Stimulated activated CD8-positive, alpha-beta memory T cell treated with anti-CD3 and anti-CD28 coated beads, Interleukin-4, amount 100 ng/mL, for 1 hour (primary cell): ENCODE data around the gene NDUFAF8.

Experiments
- DNase-seq, 2 donors: peaks; one replicate each; pipeline ENCODE4 v3.0.0-alpha.2; 2020; ENCODE audit warnings: low read depth in 2 of 2, low spot score in 1 of 2

Gene NDUFAF8, protein sequence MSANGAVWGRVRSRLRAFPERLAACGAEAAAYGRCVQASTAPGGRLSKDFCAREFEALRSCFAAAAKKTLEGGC

DNA sequence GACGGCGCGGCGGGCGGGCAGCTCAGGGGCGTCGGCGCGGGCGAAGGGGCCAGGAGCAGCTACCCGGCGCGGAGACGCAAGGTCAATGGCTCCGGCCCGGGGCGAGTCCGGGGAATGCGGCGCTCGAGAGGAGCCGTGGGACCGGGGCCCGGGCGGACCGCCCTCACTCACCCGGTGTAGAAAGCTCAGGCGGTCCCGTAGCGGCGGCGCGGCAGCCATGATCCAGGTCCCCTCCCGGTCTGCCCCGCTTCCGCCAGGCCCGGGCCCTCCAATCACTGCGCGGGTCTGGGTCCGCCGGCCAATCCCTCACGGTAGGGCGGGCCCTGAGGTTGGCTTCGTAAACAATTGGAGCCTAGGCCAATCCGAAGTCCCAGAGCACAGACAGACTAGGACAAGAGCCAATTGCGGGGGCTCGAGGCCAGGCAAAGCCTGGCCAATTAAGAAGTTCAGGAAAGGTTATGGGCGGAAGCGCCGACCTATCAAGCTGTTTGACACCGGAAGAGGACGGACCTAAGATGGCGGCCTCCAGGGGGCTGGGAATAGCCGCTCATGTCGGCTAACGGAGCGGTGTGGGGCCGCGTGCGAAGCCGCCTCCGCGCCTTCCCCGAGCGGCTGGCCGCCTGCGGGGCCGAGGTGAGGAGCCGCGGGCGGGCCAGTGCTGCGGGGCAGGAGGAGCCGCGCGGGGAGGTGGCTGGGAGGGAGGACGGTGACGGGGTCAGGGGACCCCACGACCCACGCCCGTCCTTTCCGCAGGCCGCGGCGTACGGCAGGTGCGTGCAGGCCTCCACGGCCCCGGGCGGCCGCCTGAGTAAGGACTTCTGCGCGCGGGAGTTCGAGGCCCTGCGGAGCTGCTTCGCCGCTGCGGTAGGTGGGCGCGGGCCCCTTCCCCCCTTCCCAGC lies at the start of gene NDUFAF8, which contains the start of gene TEPSIN:
TSS of gene NDUFAF8 (plus strand) at position 504 of the 899 bp plus-strand sequence. CDS start at position 550, 46 bp downstream.
TSS of gene TEPSIN (minus strand) at position 241 of the 899 bp plus-strand sequence. CDS start at position 219, 22 bp downstream.
- peak; percentile 87 to 89 for DNase-seq

DNA sequence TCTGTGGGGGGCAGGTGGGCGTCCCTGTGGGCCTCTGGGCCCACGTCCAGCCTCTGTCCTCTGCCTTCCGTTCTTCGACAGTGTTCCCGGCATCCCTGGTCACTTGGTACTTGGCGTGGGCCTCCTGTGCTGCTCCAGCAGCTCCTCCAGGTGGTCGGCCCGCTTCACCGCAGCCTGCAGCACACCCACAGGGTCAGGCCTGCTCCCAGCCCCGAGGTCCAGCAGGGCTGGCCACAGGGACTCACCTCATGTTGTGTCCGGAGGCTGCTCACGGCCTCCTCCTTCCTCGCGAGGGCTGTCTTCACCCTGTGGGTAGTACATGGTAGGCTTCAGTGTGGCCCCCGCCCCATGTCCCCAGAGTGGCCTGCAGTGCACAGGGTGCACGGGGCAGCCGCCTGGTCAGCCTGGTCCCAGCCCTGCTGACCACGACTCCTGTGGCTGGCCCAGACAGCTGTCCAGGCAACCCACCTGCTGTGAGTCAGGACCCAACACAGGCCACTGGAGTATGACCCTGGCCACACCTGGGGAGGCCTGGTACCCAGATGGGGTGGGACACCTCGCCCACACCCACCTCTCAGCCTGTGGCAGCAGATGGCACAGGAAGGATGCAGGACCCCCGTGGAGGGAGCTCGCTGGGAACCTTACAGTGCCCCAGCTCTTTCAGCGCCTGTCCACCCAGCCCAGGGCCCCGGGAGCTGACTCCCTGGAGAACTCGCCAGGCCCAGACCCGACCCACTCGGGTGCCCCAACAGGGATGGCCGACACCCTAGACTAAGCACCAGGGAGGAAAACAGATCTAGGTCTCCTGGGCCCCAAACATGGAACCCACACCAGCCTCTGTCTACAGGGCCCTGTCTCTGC lies 49.2 kb upstream of the NDUFAF8 start:
- no peak for DNase-seq

DNA sequence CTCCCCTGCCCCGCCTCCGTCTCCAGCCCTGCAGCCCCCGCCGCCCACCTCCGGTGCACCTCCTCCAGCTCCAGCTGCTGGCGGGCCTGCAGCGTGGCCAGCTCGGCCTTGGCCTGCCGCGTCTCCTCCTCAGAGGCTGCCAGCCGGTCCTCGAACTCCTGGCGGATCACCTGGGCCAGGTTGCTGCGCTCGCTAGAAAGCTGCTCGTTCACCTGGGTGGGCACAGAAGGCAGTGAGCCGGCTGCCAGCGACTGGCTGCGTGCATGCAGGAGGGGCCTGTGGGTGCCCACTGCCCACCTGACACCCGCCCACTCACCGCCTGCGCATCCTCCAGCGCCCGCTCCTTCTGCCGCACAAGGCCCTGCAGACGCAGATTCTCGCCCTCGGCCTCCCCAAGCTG lies 48.5 kb upstream of the NDUFAF8 start:
- no peak for DNase-seq

DNA sequence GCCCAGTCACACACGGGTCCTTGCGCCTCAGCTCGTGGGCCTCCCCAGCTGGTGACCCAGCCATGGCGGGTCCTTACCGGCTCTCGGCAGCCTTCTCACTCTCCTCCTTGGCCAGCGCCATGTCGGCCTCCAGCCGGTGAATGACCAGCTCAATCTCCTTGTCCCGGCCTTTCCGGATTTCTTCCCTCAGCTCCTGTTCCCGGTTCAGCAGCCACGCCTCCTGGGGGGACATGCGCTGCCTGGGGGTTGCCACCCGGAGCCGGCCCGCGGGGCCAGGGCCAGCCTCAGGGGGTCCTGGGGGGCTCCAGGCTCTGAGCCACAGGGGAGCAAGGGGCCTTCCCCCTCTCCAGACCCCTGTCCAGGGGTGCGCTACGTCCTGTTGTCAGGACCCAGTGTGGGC lies 48.0 kb upstream of the NDUFAF8 start:
- DNase-seq, result no peak

DNA sequence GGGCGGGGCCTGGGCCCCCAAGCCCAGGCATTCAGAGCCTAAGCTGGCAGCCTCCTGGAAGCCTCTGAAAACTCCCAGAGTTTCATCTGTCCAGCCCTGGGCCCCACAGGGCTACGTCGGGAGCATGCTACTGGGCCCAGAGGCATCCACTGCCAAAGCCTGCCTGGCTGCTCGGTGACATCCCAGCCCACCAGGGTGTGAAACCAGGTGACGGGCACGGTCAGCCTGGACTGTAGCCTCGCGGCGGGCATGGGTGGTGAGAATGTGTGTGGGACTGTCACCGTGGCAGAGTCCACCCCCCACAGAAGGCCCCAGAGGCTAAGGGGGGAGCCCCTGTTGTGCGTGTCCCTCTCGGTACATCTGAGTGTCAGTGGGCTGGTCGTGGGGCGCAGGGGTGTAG lies 47.5 kb upstream of the NDUFAF8 start:
- no peak for DNase-seq

DNA sequence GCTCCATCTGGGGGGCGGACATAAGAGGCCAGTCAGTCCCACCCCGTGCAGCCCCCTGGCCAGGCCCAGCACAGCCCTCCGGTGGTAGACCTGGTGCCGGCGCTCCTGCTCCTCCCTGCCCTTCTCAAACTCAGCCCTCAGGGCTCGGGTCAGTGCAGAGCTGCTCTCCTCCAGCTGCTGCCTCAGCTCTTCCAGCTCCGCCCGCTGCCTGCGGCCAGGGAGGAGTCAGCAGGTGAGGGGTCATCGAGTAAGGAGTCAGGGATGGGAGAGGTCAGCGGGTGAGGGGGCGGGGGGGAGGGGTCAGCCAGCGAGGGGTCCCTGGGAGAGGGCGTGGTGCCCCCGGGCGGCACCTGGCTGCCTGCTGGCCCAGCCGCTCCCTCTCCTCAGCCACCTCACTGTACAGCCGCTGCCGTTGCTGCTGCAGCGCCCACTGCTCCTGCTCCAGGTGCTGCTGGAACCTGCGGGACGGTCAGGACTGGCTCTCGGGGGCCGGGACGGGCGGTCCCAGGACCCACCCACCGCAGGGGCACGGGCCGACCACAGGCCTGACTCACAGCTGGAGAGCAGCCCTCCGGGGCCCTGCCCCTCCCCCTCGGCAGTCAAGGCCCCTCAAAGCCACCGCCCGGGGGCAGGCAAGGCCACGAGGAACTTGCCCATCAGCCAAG lies 46.6 kb upstream of the NDUFAF8 start:
- DNase-seq, result no peak

DNA sequence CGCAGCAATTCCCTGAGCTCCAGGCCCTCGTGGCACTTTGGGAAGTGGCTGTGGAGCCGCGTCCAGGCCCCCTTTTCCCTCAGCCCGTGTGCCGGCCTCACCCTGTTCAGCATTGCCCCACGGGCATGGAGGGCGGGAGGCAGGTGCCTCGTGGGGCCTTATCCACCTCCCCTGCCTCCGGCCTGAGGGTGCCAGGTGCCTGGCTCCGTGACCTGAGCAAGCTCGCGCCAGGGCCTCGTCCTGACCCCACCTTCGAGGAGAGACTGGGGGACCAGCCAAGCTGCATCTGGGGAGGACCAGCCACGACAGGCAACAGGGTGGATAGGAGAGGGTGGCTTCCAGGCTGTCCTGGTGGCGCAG lies 46.1 kb upstream of the NDUFAF8 start:
- DNase-seq, result no peak

DNA sequence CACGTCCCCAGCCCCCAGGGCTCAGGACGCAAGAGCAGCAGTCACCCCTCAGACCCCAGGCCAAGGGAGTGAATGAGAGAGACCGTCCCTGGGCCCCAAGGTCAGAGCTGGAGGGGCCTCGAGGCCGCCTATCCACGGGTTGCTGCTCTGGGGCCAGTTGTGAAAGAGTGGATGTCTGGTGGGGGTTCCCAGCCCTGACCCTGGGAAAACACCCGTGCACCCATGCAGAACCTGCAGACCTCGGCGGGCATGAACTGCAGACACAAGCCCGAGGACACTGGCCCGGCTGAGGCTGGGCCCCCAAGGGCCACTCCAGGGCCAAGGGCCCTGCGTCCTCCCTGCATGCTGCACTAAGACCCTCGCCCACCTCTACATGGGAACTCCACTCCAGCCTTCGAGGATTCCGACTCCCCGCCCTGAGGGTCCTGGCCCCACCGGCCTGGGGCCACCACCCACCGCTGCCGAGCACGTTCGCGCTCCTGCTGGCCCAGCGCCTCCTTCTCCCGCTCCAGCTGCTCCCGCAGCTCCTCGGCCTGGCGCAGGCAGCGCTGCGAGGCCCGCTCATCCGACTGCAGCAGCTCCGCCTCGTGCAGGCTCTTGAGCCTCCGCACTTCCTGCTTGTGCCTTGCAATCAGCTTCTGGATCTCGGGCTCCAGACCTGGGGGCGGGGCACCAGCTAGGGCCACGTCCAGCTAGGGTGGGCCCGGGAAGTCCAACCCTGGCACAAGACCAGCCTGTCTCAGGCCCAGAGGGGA lies 45.5 kb upstream of the NDUFAF8 start:
- DNase-seq, result no peak

DNA sequence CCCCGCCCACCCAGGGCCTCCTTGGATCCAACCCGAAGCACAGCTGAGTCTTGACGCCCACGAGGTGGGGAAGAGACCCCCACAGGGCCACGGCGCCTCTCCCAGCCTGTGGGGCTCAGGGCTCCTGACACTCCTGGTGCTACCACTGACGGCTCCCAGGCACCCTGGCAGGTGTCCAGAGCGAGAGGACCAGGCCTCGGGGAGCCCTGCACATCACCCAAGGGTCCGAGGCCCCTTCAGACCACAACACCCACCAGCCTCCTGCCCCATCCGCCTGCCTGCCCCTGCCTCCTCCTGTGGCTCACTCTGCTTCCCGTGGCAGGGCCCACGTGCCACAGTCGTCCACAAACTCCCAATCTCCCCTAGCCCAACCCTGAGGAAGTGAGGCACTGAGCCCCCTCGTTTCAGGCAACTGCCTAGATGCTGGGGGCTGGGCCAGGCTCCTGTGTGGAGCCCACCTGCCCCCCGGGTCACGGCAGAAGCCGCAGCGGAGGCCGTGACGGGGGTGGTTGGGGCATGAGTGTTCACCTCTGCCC lies 44.8 kb upstream of the NDUFAF8 start:
- DNase-seq, result no peak

DNA sequence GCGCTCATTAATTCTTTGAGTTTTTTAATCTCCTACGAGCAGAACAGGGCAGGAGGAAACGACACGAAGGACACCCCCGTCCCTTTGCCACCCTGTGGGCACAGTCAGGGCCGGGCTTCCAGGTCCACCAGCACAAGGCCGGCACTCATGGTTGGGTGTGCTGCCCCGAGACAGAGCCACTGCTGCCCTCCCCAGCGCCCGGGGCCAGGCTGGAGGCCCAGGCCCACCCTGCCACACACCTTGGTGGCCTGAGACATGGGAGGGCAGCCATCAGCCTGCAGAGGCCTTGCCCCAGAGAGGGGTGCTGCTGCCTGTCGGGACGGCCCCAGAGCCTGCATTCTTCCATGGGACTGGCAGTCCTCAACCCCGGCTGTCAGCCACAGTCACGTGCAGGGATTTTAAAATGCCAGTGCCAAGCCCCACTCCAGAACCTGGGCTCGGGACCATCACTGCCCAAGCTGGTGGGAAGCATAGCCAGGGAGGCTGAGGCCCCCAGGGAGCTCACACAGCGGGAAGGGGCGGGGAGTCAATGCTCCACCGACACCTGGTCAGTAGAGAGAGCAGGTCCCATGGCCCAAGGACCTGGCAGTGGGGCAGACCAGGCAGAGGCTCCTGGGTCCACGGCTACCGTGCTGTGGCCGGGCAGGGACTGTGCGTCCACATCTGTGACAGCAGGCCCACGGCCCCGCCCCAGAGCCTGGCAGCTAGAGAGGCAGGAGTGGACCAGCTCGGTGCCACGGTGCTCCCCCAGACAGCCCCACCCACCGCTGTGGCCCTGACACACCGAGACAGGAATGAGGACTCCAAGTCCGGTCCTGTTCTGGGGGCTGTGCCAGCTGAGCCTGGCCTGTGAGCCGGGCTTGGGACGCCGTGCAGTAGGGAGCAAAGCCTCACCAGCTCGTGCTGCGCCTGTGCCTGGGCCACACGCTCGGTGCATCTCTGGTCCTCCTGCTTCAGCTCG lies 43.9 kb upstream of the NDUFAF8 start:
- DNase-seq, result no peak

DNA sequence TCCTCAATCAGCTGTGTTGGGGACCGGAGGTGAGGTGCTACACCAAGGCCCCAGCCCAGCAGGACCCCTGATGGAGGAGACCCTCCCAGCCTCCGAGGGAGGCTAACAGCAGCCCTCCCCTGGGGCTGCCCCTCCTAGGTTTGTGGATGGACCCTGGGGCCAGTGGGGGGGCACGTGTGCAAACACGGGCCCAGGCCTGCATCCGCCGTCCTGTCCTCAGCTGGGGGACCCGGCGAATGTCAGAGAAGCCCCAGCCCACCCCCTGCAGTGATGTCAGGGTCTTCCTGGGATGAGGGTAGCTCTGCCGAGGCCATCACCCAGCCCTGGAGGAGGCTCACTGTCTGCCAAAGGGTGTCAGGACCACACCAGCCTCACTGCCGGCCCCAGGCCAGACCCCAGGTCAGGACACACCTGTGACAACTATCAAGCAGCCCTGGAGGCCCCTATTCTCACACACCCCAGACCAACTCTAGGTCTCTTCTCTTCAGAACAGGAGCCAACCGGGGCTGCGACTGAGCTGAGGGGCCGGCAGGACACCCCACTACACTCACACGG lies 43.1 kb upstream of the NDUFAF8 start:
- DNase-seq, result no peak

DNA sequence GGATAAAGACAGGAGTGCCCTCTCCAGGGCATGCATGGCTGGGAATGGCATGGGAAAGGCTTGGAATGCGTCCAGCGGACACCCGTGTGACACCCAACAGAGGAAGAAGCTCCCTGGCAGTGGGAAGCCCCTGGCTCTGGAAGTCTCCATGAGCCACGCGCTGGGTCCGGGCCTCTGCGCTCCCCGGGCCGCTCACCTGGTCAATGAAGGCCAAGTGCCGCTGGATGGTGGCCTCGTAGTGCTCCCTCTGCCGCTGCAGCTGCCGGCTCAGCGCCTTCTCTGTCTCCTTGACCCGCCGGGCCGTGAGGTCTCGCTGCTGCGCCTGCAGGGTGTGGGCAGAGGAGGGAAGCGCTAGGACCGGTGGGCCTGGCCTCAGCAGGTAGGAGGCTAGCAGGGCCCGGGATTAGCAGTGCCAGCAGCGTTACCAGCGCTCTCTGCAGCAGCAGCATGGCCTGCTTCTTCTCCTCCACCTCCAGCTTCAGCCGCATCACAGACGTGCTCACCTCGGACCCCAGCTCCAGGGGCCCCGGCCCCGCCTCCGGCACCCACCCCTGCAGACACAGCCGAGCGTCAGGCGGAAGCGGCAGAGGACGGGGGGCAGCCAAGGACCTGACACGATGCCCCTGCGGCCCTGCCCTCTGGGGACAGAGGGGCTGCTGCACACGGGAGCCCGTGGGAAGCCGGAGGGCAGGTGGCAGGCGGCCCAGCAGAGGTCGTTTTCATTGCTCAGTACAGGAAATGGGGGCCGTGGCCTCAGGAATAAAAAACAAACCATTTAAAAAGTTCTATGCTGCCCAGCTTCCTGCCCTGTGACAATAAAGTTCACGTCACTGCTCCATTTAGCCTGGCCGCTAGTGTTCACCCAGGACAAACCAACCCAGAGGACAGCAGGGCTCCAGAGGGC lies 42.4 kb upstream of the NDUFAF8 start:
- DNase-seq, result no peak

DNA sequence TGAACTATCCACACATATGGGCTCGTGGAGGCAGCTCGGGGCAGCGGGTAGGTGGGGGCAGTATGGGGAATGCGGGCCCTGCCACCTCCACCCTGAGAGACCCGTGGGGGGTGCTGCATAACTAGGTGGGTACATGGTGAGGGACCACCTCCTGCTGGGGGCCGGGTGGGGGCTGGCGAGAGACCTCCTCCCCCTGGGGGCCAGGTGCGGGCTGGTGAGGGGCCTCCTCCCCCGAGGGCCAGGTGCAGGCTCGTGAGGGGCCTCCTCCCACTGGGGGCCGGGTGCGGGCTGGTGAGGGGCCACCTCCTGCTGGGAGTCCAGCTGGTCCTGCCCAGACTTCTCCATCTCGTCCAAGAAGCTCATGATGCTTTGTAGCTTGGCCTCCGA lies 41.7 kb upstream of the NDUFAF8 start:
- no peak for DNase-seq

DNA sequence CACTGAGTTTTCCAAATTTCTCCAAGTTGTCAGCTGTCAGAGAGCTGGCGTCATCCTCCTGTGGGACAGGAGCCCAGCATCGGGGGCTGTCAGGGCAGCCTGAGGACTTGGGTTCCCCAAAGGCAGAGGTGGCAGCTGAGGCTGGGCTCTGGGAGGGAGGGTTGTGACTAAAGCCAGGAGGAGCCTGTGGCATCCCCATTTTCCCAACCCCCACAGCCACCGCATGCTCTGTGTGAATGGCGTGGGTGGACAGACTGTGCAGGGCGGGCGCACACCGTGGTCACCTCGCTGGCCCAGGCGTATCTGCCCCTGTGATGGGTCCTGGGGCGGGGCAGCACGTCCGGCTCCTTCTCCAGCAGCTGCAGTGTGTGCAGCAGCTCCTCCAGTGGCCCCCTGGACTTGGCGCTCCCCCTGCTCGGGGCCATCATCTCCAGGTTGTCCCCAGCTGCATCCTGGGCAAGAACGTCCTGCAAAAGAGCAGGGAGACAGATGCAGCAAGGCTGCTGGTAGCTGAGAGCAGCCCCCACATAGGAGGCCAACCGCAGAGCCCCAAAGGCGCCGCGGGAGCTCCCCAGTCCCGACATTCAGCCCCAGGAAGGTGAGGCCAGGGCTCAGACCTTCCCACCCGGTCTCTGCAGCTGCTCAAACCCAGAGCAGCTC lies 41.2 kb upstream of the NDUFAF8 start:
- no peak for DNase-seq

DNA sequence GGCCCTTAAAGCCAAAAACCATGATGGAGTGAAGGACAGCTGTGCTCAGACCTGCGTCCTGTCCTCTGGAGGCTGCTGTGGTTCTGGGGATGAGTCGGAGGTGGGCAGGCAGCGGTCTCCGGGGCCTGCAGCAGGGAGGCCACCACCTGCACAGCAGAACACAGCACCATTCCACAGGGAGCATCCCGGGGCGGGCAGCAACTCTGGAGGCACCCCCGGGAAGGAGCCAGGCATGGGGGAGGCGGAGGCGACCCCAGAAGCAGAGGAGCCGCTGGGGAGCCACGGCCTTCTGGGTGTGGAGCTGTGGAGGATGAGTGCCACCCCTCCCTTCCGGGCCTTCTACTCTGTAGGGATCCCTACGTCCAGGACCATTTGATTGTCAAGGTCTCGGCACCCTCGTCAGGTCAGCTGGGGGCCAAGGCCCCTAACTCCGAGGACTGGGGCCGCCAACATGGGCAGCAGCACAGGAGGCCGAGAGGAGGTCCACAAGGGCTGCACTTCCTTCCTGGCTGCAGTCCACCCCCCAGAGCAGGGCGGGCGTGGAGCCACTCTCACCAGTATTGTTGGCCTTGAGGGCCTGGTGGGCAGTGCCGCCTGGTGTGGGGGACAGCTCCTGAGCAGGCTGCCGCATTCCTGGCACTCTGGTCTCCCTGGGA lies 40.2 kb upstream of the NDUFAF8 start:
- no peak for DNase-seq

DNA sequence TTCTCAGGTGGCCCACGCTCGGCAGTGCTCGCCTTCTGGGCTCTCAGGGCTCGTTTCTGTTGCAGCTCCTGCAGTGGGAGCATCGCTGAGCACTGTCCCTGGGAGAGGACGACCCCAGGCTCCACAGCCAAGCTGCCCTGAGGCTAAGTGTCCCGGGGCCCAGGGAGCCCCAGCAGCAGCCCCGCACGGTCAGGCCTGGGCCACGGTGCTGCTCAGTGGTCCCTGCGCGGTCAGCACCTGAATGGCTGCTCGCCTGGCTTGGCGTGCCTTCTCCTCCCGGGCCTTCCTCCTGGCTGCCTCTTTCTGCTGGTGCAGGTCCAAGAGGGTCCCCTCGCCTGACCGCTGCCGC lies 39.7 kb upstream of the NDUFAF8 start:
- DNase-seq, result no peak

DNA sequence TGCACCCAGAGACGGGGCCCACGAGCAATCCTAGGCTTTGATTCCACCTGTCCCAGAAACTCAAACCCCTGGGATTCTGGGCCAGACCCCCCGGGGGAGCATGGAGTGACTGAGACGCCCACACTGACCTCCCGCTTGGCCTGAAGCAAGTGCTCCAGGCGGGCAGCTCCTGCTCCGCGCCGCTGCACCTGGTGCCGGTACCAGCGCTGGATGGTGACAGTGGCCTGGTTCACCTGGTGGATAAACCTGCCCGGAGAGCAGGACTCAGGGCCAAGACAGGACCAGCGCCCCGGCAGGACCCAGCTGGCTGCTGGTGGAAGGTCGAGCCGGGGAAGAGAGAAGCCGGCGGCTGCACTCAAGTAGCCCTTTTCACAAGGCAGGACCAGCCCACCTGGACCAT lies 38.9 kb upstream of the NDUFAF8 start:
- no peak for DNase-seq
